ENCODE measurements around the gene RNASE11. TPM values are rescaled to one million over a fixed set of nuclear protein-coding genes. Genes with fewer than 3 reads are reported as not detected.
"Not testable (repeated sequence)": the region's sequence is repeated elsewhere in the genome, so short reads cannot be mapped to it uniquely, and the experiment has no call there.

The RNASE11 gene
- total RNA-seq, 1 experiment from 2014 or later = not detected

- no peaks in the 10 kb centered on the region for H3K36me3 ChIP-seq (ENCODE audit: insufficient read depth, low read length, poor library complexity, severe bottlenecking)
- peaks cover 3% of the 10 kb centered on the region for H3K4me1 ChIP-seq (ENCODE audit: insufficient read depth, low read length, poor library complexity, severe bottlenecking)
- no peak for TF ChIP-seq EZH2 (IDR thresholded peaks at IDR 0.05; ENCODE audit: borderline replicate concordance, low read depth, low read length, poor library complexity, severe bottlenecking)
- DNase-seq (ENCODE audit: low spot score) = no peak
- no peaks in the 10 kb centered on the region for H3K9me3 ChIP-seq (ENCODE audit: low read depth, low read length, poor library complexity, severe bottlenecking)
- POLR2A ChIA-PET (ENCODE audit: low non-redundant PET) = no interaction called here
- no TSS peak for BruUV-seq (replicated peaks)
- CTCF ChIA-PET = no interaction called here
- no peak overlapping the region for H3K27ac ChIP-seq (ENCODE audit: low read depth, low read length, poor library complexity, severe bottlenecking)
- no peak overlapping the region for H3K4me3 ChIP-seq (ENCODE audit: low read depth, low read length, poor library complexity, severe bottlenecking)
- no peaks in the 10 kb centered on the region for H3K27me3 ChIP-seq (replicated peaks; ENCODE audit: insufficient read depth, low read depth, low read length, poor library complexity)
- intact Hi-C loops (cut with micrococcal nuclease; ENCODE audit: unreplicated experiment) = no loop called here
These were observed 16.3 kb upstream of the RNASE11 start for GRCh38 chr14:20603813-20604690.

- DNase-seq (ENCODE audit: low spot score) = no peak
- H3K4me1 ChIP-seq (ENCODE audit: insufficient read depth, low read length, poor library complexity, severe bottlenecking) = no peaks in the 10 kb centered on the region
- H3K4me3 ChIP-seq (ENCODE audit: low read depth, low read length, poor library complexity, severe bottlenecking) = no peak overlapping the region
- no peaks in the 10 kb centered on the region for H3K9me3 ChIP-seq (ENCODE audit: low read depth, low read length, poor library complexity, severe bottlenecking)
- no peaks in the 10 kb centered on the region for H3K27me3 ChIP-seq (replicated peaks; ENCODE audit: insufficient read depth, low read depth, low read length, poor library complexity)
- H3K27ac ChIP-seq (ENCODE audit: low read depth, low read length, poor library complexity, severe bottlenecking) = no peak overlapping the region
- CTCF ChIA-PET = no interaction called here
- intact Hi-C loops (cut with micrococcal nuclease; ENCODE audit: unreplicated experiment) = no loop called here
- no peak for TF ChIP-seq CTCF (conservative IDR thresholded peaks at IDR 0.05; ENCODE audit: low read depth, low read length)
- no peak for TF ChIP-seq EZH2 (IDR thresholded peaks at IDR 0.05; ENCODE audit: borderline replicate concordance, low read depth, low read length, poor library complexity, severe bottlenecking)
- no TSS peak for BruUV-seq (replicated peaks)
- H3K36me3 ChIP-seq (ENCODE audit: insufficient read depth, low read length, poor library complexity, severe bottlenecking) = no peaks in the 10 kb centered on the region
- POLR2A ChIA-PET (ENCODE audit: low non-redundant PET) = no interaction called here
These were observed 14.8 kb upstream of the RNASE11 start for GRCh38 chr14:20602583-20602982.

- no peak for TF ChIP-seq CTCF (conservative IDR thresholded peaks at IDR 0.05; ENCODE audit: low read depth, low read length)
- TF ChIP-seq EZH2 (IDR thresholded peaks at IDR 0.05; ENCODE audit: borderline replicate concordance, low read depth, low read length, poor library complexity, severe bottlenecking) = no peak
- intact Hi-C loops (cut with micrococcal nuclease; ENCODE audit: unreplicated experiment) = no loop called here
- Histone ChIP-seq H3K4me1 (ENCODE audit: insufficient read depth, low read length, poor library complexity, severe bottlenecking) (no peaks in the 10 kb centered on the region), H3K27me3 (replicated peaks; ENCODE audit: insufficient read depth, low read depth, low read length, poor library complexity) (no peaks in the 10 kb centered on the region), H3K9me3 (ENCODE audit: low read depth, low read length, poor library complexity, severe bottlenecking) (no peaks in the 10 kb centered on the region), H3K4me3 (ENCODE audit: low read depth, low read length, poor library complexity, severe bottlenecking) (no peak overlapping the region), H3K36me3 (ENCODE audit: insufficient read depth, low read length, poor library complexity, severe bottlenecking) (no peaks in the 10 kb centered on the region), H3K27ac (ENCODE audit: low read depth, low read length, poor library complexity, severe bottlenecking) (no peak overlapping the region)
- no TSS peak for BruUV-seq (replicated peaks)
- ChIA-PET CTCF (no interaction called here), POLR2A (ENCODE audit: low non-redundant PET) (no interaction called here)
- DNase-seq (ENCODE audit: low spot score) = no peak
These were observed 13.7 kb upstream of the RNASE11 start for GRCh38 chr14:20601522-20601921.

- H3K36me3 ChIP-seq (ENCODE audit: insufficient read depth, low read length, poor library complexity, severe bottlenecking) = no peaks in the 10 kb centered on the region
- ChIA-PET CTCF (no interaction called here), POLR2A (ENCODE audit: low non-redundant PET) (no interaction called here)
- no peak overlapping the region for H3K27ac ChIP-seq (ENCODE audit: low read depth, low read length, poor library complexity, severe bottlenecking)
- no peak overlapping the region for H3K4me3 ChIP-seq (ENCODE audit: low read depth, low read length, poor library complexity, severe bottlenecking)
- TF ChIP-seq CTCF (conservative IDR thresholded peaks at IDR 0.05; ENCODE audit: low read depth, low read length) = no peak
- no peak for TF ChIP-seq EZH2 (IDR thresholded peaks at IDR 0.05; ENCODE audit: borderline replicate concordance, low read depth, low read length, poor library complexity, severe bottlenecking)
- no TSS peak for BruUV-seq (replicated peaks)
- H3K4me1 ChIP-seq (ENCODE audit: insufficient read depth, low read length, poor library complexity, severe bottlenecking) = no peaks in the 10 kb centered on the region
- H3K9me3 ChIP-seq (ENCODE audit: low read depth, low read length, poor library complexity, severe bottlenecking) = no peaks in the 10 kb centered on the region
- DNase-seq (ENCODE audit: low spot score) = no peak
- H3K27me3 ChIP-seq (replicated peaks; ENCODE audit: insufficient read depth, low read depth, low read length, poor library complexity) = no peaks in the 10 kb centered on the region
- intact Hi-C loops (cut with micrococcal nuclease; ENCODE audit: unreplicated experiment) = no loop called here
These were observed 9.3 kb upstream of the RNASE11 start for GRCh38 chr14:20597108-20597507.

GRCh38 chr14:20595726-20596125, 7.9 kb upstream of the RNASE11 start:
- H3K36me3 ChIP-seq (ENCODE audit: insufficient read depth, low read length, poor library complexity, severe bottlenecking); DNase-seq (ENCODE audit: low spot score); BruUV-seq (replicated peaks); H3K27me3 ChIP-seq (replicated peaks; ENCODE audit: insufficient read depth, low read depth, low read length, poor library complexity); H3K9me3 ChIP-seq (ENCODE audit: low read depth, low read length, poor library complexity, severe bottlenecking); CTCF ChIA-PET; H3K4me1 ChIP-seq (ENCODE audit: insufficient read depth, low read length, poor library complexity, severe bottlenecking); H3K4me3 ChIP-seq (ENCODE audit: low read depth, low read length, poor library complexity, severe bottlenecking); H3K27ac ChIP-seq (ENCODE audit: low read depth, low read length, poor library complexity, severe bottlenecking); intact Hi-C loops (cut with micrococcal nuclease; ENCODE audit: unreplicated experiment); POLR2A ChIA-PET (ENCODE audit: low non-redundant PET): not testable (repeated sequence)

Data from A673 (cell line).